A673 (cell line): ENCODE results near the gene PAQR5. TPM values are rescaled to one million over a fixed set of nuclear protein-coding genes. Genes with fewer than 3 reads are reported as not detected.

Source experiments
- BruUV-seq: library from RNA; stranded (reverse); fragments of 400-500 nt; replicated peaks from 2 replicates; lab custom pipeline; 2021; lab: Mats Ljungman, UMichigan
- CTCF ChIA-PET: fragments of 300-600 bp; sonication (Branson Sonifier 250); formaldehyde crosslinking; loops from one replicate; lab custom pipeline; 2022; ENCODE audit warnings: antibody characterized with exemption; lab: Charles Lee
- POLR2A ChIA-PET: fragments of 300-600 bp; sonication (Branson Sonifier 250); formaldehyde crosslinking; loops from one replicate; lab custom pipeline; 2022; ENCODE audit warnings: antibody characterized with exemption; ENCODE audit not compliant: low non-redundant PET; lab: Charles Lee
- DNase-seq: peaks from one replicate; pipeline ENCODE4 v3.0.0-alpha.2; 2015; ENCODE audit warnings: low spot score
- H3K27ac ChIP-seq: fragments of 200-600 bp; sonication (generic); 2 replicates; pipeline ENCODE4 v1.5.1; 2016; ENCODE audit warnings: mixed run types, low read depth, mild to moderate bottlenecking, mixed read lengths, antibody characterized with exemption, low read length; ENCODE audit not compliant: poor library complexity, severe bottlenecking
- H3K27me3 ChIP-seq: fragments of 200-600 bp; sonication (generic); replicated peaks from 2 replicates; pipeline ENCODE4 v1.6.1; 2017; ENCODE audit warnings: mixed run types, low read depth, mild to moderate bottlenecking, mixed read lengths, antibody characterized with exemption, low read length; ENCODE audit not compliant: insufficient read depth, poor library complexity
- H3K36me3 ChIP-seq: fragments of 200-600 bp; sonication (generic); 2 replicates; pipeline ENCODE4 v1.6.1; 2016; ENCODE audit warnings: mixed run types, mild to moderate bottlenecking, mixed read lengths, antibody characterized with exemption, low read length; ENCODE audit not compliant: insufficient read depth, poor library complexity, severe bottlenecking
- H3K4me1 ChIP-seq: fragments of 200-600 bp; sonication (generic); 2 replicates; pipeline ENCODE4 v1.6.1; 2017; ENCODE audit warnings: mixed run types, mild to moderate bottlenecking, mixed read lengths, antibody characterized with exemption, low read length; ENCODE audit not compliant: insufficient read depth, poor library complexity, severe bottlenecking
- H3K4me3 ChIP-seq: fragments of 200-600 bp; sonication (generic); 2 replicates; pipeline ENCODE4 v1.5.1; 2016; ENCODE audit warnings: low read depth, mixed run types, mild to moderate bottlenecking, mixed read lengths, low read length; ENCODE audit not compliant: poor library complexity, severe bottlenecking
- H3K9me3 ChIP-seq: fragments of 200-600 bp; sonication (generic); 2 replicates; pipeline ENCODE4 v1.6.1; 2016; ENCODE audit warnings: mixed run types, low read depth, mild to moderate bottlenecking, mixed read lengths, antibody characterized with exemption, low read length; ENCODE audit not compliant: poor library complexity, severe bottlenecking
- EZH2 ChIP-seq: fragments of 200-600 bp; sonication (generic); IDR thresholded peaks from 2 replicates; pipeline ENCODE4 v1.6.1; 2017; ENCODE audit warnings: borderline replicate concordance, low read depth, mild to moderate bottlenecking, mixed read lengths, antibody characterized with exemption, low read length; ENCODE audit not compliant: poor library complexity, severe bottlenecking
- intact Hi-C: fragments of 100-400 bp; cut with micrococcal nuclease; formaldehyde crosslinking; loops from one replicate; pipeline ENCODE4 v1.10.0; 2022; ENCODE audit not compliant: unreplicated experiment
- total RNA-seq: library from RNA; stranded (reverse); gene quantifications from 2 replicates; pipeline ENCODE4 v1.2.3, GENCODE V29; 2021
- TF ChIP-seq, protein P1 (sequence below): fragments of 300-800, 200-600 bp; sonication (generic); conservative IDR thresholded peaks from 2 replicates; pipeline ENCODE4 v1.5.1; 2017; ENCODE audit warnings: low read depth, mild to moderate bottlenecking, antibody characterized with exemption, low read length, moderate library complexity, mixed read lengths

PAQR5 gene
- total RNA-seq, 1 experiment from 2014 or later: 19.1 TPM

DNA sequence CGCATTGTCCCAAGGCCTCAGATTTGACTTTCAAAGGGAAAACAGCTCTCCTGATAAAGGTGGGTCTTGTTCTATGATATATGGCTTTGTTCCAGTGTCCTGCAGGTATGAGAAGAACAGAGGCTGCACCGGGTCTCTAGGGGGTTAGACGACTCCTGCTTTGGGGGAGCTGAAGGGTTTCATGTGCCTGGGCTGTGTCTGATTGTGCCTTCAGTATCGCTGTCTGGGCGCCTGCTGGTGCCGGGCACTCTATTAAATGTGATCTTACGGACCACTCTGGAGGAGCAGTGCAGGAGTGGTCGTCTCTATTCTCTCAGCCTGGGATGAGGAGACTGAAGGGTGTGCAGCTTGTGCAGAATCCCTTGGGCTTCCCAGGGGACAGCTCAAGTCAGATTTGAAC lies 16.0 kb downstream of the PAQR5 start:
- no peaks in the 10 kb centered on the region for H3K9me3 ChIP-seq
- BruUV-seq: no TSS peak
- H3K27me3 ChIP-seq: no peaks in the 10 kb centered on the region
- ChIA-PET CTCF (no interaction called here), POLR2A (no interaction called here)
- TF ChIP-seq EZH2: no peak
- TF ChIP-seq, protein P1, sequence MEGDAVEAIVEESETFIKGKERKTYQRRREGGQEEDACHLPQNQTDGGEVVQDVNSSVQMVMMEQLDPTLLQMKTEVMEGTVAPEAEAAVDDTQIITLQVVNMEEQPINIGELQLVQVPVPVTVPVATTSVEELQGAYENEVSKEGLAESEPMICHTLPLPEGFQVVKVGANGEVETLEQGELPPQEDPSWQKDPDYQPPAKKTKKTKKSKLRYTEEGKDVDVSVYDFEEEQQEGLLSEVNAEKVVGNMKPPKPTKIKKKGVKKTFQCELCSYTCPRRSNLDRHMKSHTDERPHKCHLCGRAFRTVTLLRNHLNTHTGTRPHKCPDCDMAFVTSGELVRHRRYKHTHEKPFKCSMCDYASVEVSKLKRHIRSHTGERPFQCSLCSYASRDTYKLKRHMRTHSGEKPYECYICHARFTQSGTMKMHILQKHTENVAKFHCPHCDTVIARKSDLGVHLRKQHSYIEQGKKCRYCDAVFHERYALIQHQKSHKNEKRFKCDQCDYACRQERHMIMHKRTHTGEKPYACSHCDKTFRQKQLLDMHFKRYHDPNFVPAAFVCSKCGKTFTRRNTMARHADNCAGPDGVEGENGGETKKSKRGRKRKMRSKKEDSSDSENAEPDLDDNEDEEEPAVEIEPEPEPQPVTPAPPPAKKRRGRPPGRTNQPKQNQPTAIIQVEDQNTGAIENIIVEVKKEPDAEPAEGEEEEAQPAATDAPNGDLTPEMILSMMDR: no peak
- no peak overlapping the region for H3K4me3 ChIP-seq
- peaks cover 22% of the 10 kb centered on the region for H3K4me1 ChIP-seq
- no peak for DNase-seq
- H3K36me3 ChIP-seq: no peaks in the 10 kb centered on the region
- no peak overlapping the region for H3K27ac ChIP-seq
- intact Hi-C loops: no loop called here

DNA sequence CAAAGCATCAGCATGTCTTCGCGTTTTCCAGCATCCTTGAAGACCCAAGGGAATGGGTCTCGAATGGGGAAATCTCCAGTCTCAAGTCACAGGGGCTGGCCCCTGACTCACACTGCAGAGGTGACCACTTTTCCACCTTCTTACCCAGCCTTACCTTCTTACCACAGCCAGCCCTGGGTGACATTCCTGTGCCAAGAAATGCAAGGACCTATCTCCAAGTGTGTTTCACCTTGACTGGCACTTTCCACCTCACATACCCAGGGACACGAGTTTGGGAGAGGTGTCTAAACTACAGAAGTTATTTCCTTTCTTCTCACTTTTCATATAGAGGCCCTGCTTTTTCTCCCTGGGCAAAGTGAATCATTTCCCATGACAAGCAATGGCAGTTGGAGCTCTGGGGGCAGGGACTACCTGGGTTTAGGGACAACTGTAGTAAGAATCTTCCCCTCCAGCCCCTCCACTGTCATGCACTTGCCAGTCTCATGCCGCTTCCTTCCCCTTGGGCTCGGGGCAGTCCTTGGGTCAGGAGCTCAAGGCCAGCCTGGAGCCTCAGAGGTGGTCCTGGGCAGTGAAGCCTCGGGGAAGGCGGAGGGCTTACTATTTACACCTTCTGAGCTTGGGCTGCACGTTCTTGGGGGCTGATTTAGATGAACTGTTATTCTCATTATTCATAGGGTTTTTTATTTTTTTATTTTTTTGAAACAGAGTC lies 16.8 kb downstream of the PAQR5 start:
- no peak for TF ChIP-seq EZH2
- TF ChIP-seq, protein P1: no peak
- no peaks in the 10 kb centered on the region for H3K9me3 ChIP-seq
- no peaks in the 10 kb centered on the region for H3K27me3 ChIP-seq
- H3K27ac ChIP-seq: no peak overlapping the region
- H3K4me3 ChIP-seq: no peak overlapping the region
- CTCF ChIA-PET: no interaction called here
- intact Hi-C loops: no loop called here
- no TSS peak for BruUV-seq
- no peaks in the 10 kb centered on the region for H3K36me3 ChIP-seq
- POLR2A ChIA-PET: no interaction called here
- no peak for DNase-seq
- H3K4me1 ChIP-seq: peaks cover 30% of the 10 kb centered on the region

- POLR2A ChIA-PET: no interaction called here
- intact Hi-C loops: no loop called here
- no peaks in the 10 kb centered on the region for H3K27me3 ChIP-seq
- CTCF ChIA-PET: no interaction called here
- TF ChIP-seq, protein P1: no peak
- peaks cover 35% of the 10 kb centered on the region for H3K4me1 ChIP-seq
- BruUV-seq: no TSS peak
- H3K4me3 ChIP-seq: no peak overlapping the region
- no peaks in the 10 kb centered on the region for H3K9me3 ChIP-seq
- DNase-seq: no peak
- no peaks in the 10 kb centered on the region for H3K36me3 ChIP-seq
- no peak overlapping the region for H3K27ac ChIP-seq
These were observed 17.6 kb downstream of the PAQR5 start for GRCh38 chr15:69316291-69316690.
